SK-N-SH (cell line): Measurements from ENCODE around the gene LMAN2. TPM values are rescaled to one million over a fixed set of nuclear protein-coding genes. Genes with fewer than 3 reads are reported as not detected.

ENCODE experiments used
- CTCF ChIA-PET: fragments of 300-600, 350-600 bp; formaldehyde crosslinking; extraction: SDS; loops from one replicate; lab custom pipeline; 2021; lab: Yijun Ruan, JAX
- POLR2A ChIA-PET: fragments of 350-600 bp; sonication (Branson Sonifier 250); formaldehyde crosslinking; extraction: SDS; loops from one replicate; lab custom pipeline; 2020; ENCODE audit warnings: antibody characterized with exemption, inconsistent platforms; lab: Yijun Ruan, JAX
- DNase-seq: peaks from one replicate; pipeline ENCODE4 v3.0.0; 2012
- H2AFZ ChIP-seq: fragments of 200-600 bp; sonication (generic); 2 replicates; pipeline ENCODE4 v1.8.1; 2016; ENCODE audit warnings: antibody characterized with exemption, mild to moderate bottlenecking, low read depth
- H3F3A ChIP-seq: fragments of 200-600 bp; sonication (generic); replicated peaks from 2 replicates; pipeline ENCODE3; 2016; ENCODE audit warnings: antibody characterized with exemption, mild to moderate bottlenecking; ENCODE audit not compliant: insufficient read depth
- H3K27ac ChIP-seq, 2 experiments: fragments of 200-500 bp in 1 of 2; fragments of 200-600 bp in 1 of 2; sonication (Bioruptor generic) in 1 of 2; sonication (generic), shearing (Covaris generic) in 1 of 2; 2 replicates each; pipeline versions ENCODE4 v1.5.1 to v1.6.1; 2014 to 2016; ENCODE audit warnings: low read depth in 2 of 2, inconsistent platforms in 1 of 2, low read length in 1 of 2, mild to moderate bottlenecking in 1 of 2, mixed read lengths in 1 of 2
- H3K27me3 ChIP-seq: fragments of 200-600 bp; sonication (generic), shearing (Covaris generic); 2 replicates; pipeline ENCODE4 v1.6.1; 2016; ENCODE audit warnings: mixed run types; ENCODE audit not compliant: insufficient read depth
- H3K36me3 ChIP-seq, 2 experiments: fragments of 200-500 bp in 1 of 2; fragments of 200-600 bp in 1 of 2; sonication (Bioruptor generic) in 1 of 2; sonication (generic) in 1 of 2; replicated peaks in 1 of 2; 2 replicates each; pipeline versions ENCODE3 to v1.5.1; 2014 to 2016; ENCODE audit warnings: low read length in 1 of 2, mild to moderate bottlenecking in 1 of 2; ENCODE audit not compliant: insufficient read depth in 2 of 2, control insufficient read depth in 1 of 2
- H3K4me1 ChIP-seq, 2 experiments: fragments of 200-500 bp in 1 of 2; fragments of 200-600 bp in 1 of 2; sonication (Bioruptor generic) in 1 of 2; sonication (generic), shearing (Covaris generic) in 1 of 2; 2 replicates each; pipeline versions ENCODE4 v1.5.1 to v1.6.1; 2014 to 2016; ENCODE audit warnings: low read depth in 1 of 2, low read length in 1 of 2, mixed run types in 1 of 2; ENCODE audit not compliant: insufficient read depth in 2 of 2, control insufficient read depth in 1 of 2
- H3K4me2 ChIP-seq: fragments of 200-600 bp; sonication (generic), shearing (Covaris generic); 2 replicates; pipeline ENCODE4 v1.6.1; 2017; ENCODE audit warnings: mixed run types
- H3K4me3 ChIP-seq, 2 experiments: fragments of 200-500 bp in 1 of 2; fragments of 200-600 bp in 1 of 2; sonication (Bioruptor generic) in 1 of 2; sonication (generic), shearing (Covaris generic) in 1 of 2; 2 replicates each; pipeline versions ENCODE4 v1.5.1 to v1.8.1; 2014 to 2016; ENCODE audit warnings: low read depth in 2 of 2, inconsistent platforms in 1 of 2, low read length in 1 of 2, mild to moderate bottlenecking in 1 of 2, mixed read lengths in 1 of 2, moderate library complexity in 1 of 2
- H3K79me2 ChIP-seq: fragments of 200-600 bp; sonication (generic); 2 replicates; pipeline ENCODE4 v1.8.1; 2017; ENCODE audit warnings: mild to moderate bottlenecking; ENCODE audit not compliant: insufficient read depth
- H3K9ac ChIP-seq: fragments of 200-600 bp; sonication (generic); 2 replicates; pipeline ENCODE4 v1.6.1; 2017; ENCODE audit warnings: mixed run types
- H3K9me2 ChIP-seq: fragments of 200-600 bp; sonication (generic); 2 replicates; pipeline ENCODE4 v1.6.1; 2017; ENCODE audit warnings: mixed run types
- H3K9me3 ChIP-seq: fragments of 200-600 bp; sonication (generic); 2 replicates; pipeline ENCODE4 v1.6.1; 2017; ENCODE audit warnings: mixed run types, mild to moderate bottlenecking, moderate library complexity
- H4K20me1 ChIP-seq: fragments of 200-600 bp; sonication (generic); 2 replicates; pipeline ENCODE4 v1.6.1; 2017; ENCODE audit warnings: mild to moderate bottlenecking, mixed run types; ENCODE audit not compliant: insufficient read depth
- EZH2phosphoT487 ChIP-seq: fragments of 200-600 bp; sonication (generic); IDR thresholded peaks from 2 replicates; pipeline ENCODE4 v1.6.1; 2017; ENCODE audit warnings: low read depth, mixed run types, mild to moderate bottlenecking, antibody characterized with exemption, moderate library complexity, borderline replicate concordance
- FOXJ3 ChIP-seq: sonication (generic); formaldehyde crosslinking; IDR thresholded peaks from 2 replicates; pipeline ENCODE4 v1.5.1; 2020; ENCODE audit warnings: mild to moderate bottlenecking, missing genetic modification reagents
- GATA2 ChIP-seq: sonication (generic); formaldehyde crosslinking; IDR thresholded peaks from 2 replicates; pipeline ENCODE4 v1.5.0; 2020; ENCODE audit warnings: mild to moderate bottlenecking, missing genetic modification reagents
- MEF2A ChIP-seq: IDR thresholded peaks from 2 replicates; pipeline ENCODE4 v1.4.0; 2012; ENCODE audit warnings: low read depth, borderline replicate concordance
- MXI1 ChIP-seq: IDR thresholded peaks from 2 replicates; pipeline ENCODE4 v1.6.1; 2012; ENCODE audit warnings: mild to moderate bottlenecking, low read depth, low read length, improper control_type of control experiment
- NFIC ChIP-seq: IDR thresholded peaks from 2 replicates; pipeline ENCODE4 v1.4.0; 2012; ENCODE audit warnings: borderline replicate concordance
- RAD21 ChIP-seq: IDR thresholded peaks from 2 replicates; pipeline ENCODE4 v1.6.1; 2012; ENCODE audit warnings: mild to moderate bottlenecking, low read length
- RCOR1 ChIP-seq: fragments of 150-350 bp; IDR thresholded peaks from 2 replicates; pipeline ENCODE4 v1.6.1; 2017; ENCODE audit warnings: antibody characterized with exemption, low read length
- RFX5 ChIP-seq: IDR thresholded peaks from 2 replicates; pipeline ENCODE4 v1.6.1; 2012; ENCODE audit warnings: mild to moderate bottlenecking, improper control_type of control experiment, low read length
- RXRA ChIP-seq: IDR thresholded peaks from 2 replicates; pipeline ENCODE4 v1.4.0; 2012; ENCODE audit warnings: low read depth, mild to moderate bottlenecking, borderline replicate concordance
- TAF1 ChIP-seq: IDR thresholded peaks from 2 replicates; pipeline ENCODE4 v1.6.1; 2012; ENCODE audit warnings: low read depth, mild to moderate bottlenecking, low read length, moderate library complexity, borderline replicate concordance
- TCF12 ChIP-seq: IDR thresholded peaks from 2 replicates; pipeline ENCODE4 v1.4.0; 2012
- WGBS: methylation state at CpG from one replicate; pipeline ENCODE4 v1.1.6; 2017; ENCODE audit warnings: low lambda C conversion rate; 5-methylcytosine and 5-hydroxymethylcytosine counted together
- polyA plus RNA-seq, 3 experiments: library from polyadenylated mRNA; depleted of rRNA; stranded (reverse); fragments of >200 nt; gene quantifications; 2 replicates each; pipeline ENCODE4 v1.2.3, GENCODE V29; 2012
- TF ChIP-seq, protein P1 (sequence below): IDR thresholded peaks from 2 replicates; pipeline ENCODE4 v1.4.0; 2012; ENCODE audit warnings: low read depth, borderline replicate concordance
- TF ChIP-seq, protein P2 (sequence below): IDR thresholded peaks from 2 replicates; pipeline ENCODE4; 2012
- TF ChIP-seq, protein P3 (sequence below): IDR thresholded peaks from 2 replicates; pipeline ENCODE4 v1.6.1; 2012; ENCODE audit warnings: mild to moderate bottlenecking, low read depth, low read length, moderate library complexity
- TF ChIP-seq, protein P4 (sequence below): IDR thresholded peaks from 2 replicates; pipeline ENCODE4 v1.4.0; 2012; ENCODE audit warnings: low read depth
- TF ChIP-seq, protein P5 (sequence below): fragments of 150-350 bp; IDR thresholded peaks from 2 replicates; pipeline ENCODE4 v1.6.1; 2017; ENCODE audit warnings: antibody characterized with exemption, low read length, low read depth, borderline replicate concordance
- TF ChIP-seq, protein P6 (sequence below): fragments of 150-350 bp; IDR thresholded peaks from 2 replicates; pipeline ENCODE4 v1.6.1; 2016; ENCODE audit warnings: mild to moderate bottlenecking, low read depth, low read length

LMAN2 gene
- polyA plus RNA-seq, 1 of the 3 experiments (the other 2 are of a cell fraction) = 500 TPM

DNA sequence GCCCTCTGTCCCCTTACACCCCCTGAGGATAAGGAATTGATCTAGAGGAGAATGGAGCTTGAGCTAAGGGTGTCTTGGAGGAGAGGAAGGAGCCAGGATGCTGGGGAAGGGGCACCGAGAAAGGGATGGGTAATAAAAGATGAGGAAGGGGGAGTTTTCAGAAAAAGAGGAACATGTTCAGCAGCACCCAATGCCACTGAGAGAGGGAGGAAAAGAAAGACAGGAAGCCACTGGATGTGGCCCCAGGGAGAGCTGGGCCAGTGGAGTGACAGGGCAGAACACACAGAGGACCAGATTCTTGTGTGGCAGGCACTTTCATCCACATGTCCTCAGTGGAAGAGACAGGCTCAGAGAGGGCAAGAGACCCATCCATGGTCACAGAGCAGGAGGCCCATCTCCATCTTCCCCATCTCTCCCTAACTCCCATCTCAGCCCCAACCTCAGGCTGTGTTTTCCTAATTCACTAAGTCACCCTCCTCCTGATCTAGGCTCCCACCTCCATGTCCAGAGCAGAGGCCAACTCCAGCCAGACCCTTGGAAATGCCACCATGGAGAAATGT is 41.8 kb upstream of the LMAN2 start:
- TF ChIP-seq, protein P1, sequence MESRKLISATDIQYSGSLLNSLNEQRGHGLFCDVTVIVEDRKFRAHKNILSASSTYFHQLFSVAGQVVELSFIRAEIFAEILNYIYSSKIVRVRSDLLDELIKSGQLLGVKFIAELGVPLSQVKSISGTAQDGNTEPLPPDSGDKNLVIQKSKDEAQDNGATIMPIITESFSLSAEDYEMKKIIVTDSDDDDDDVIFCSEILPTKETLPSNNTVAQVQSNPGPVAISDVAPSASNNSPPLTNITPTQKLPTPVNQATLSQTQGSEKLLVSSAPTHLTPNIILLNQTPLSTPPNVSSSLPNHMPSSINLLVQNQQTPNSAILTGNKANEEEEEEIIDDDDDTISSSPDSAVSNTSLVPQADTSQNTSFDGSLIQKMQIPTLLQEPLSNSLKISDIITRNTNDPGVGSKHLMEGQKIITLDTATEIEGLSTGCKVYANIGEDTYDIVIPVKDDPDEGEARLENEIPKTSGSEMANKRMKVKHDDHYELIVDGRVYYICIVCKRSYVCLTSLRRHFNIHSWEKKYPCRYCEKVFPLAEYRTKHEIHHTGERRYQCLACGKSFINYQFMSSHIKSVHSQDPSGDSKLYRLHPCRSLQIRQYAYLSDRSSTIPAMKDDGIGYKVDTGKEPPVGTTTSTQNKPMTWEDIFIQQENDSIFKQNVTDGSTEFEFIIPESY = no peak
- TF ChIP-seq RXRA (no peak), MXI1 (no peak), RFX5 (no peak), EZH2phosphoT487 (no peak), NFIC (no peak), FOXJ3 (CRISPR knock-in tag) (no peak), MEF2A (no peak), TCF12 (no peak), GATA2 (CRISPR knock-in tag) (no peak), RCOR1 (no peak), TAF1 (no peak), RAD21 (no peak)
- TF ChIP-seq, protein P2, sequence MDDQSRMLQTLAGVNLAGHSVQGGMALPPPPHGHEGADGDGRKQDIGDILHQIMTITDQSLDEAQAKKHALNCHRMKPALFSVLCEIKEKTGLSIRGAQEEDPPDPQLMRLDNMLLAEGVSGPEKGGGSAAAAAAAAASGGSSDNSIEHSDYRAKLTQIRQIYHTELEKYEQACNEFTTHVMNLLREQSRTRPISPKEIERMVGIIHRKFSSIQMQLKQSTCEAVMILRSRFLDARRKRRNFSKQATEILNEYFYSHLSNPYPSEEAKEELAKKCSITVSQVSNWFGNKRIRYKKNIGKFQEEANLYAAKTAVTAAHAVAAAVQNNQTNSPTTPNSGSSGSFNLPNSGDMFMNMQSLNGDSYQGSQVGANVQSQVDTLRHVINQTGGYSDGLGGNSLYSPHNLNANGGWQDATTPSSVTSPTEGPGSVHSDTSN = no peak
- TF ChIP-seq, protein P3, sequence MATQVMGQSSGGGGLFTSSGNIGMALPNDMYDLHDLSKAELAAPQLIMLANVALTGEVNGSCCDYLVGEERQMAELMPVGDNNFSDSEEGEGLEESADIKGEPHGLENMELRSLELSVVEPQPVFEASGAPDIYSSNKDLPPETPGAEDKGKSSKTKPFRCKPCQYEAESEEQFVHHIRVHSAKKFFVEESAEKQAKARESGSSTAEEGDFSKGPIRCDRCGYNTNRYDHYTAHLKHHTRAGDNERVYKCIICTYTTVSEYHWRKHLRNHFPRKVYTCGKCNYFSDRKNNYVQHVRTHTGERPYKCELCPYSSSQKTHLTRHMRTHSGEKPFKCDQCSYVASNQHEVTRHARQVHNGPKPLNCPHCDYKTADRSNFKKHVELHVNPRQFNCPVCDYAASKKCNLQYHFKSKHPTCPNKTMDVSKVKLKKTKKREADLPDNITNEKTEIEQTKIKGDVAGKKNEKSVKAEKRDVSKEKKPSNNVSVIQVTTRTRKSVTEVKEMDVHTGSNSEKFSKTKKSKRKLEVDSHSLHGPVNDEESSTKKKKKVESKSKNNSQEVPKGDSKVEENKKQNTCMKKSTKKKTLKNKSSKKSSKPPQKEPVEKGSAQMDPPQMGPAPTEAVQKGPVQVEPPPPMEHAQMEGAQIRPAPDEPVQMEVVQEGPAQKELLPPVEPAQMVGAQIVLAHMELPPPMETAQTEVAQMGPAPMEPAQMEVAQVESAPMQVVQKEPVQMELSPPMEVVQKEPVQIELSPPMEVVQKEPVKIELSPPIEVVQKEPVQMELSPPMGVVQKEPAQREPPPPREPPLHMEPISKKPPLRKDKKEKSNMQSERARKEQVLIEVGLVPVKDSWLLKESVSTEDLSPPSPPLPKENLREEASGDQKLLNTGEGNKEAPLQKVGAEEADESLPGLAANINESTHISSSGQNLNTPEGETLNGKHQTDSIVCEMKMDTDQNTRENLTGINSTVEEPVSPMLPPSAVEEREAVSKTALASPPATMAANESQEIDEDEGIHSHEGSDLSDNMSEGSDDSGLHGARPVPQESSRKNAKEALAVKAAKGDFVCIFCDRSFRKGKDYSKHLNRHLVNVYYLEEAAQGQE = no peak
- TF ChIP-seq, protein P4, sequence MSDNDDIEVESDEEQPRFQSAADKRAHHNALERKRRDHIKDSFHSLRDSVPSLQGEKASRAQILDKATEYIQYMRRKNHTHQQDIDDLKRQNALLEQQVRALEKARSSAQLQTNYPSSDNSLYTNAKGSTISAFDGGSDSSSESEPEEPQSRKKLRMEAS = no peak
- TF ChIP-seq, protein P5, sequence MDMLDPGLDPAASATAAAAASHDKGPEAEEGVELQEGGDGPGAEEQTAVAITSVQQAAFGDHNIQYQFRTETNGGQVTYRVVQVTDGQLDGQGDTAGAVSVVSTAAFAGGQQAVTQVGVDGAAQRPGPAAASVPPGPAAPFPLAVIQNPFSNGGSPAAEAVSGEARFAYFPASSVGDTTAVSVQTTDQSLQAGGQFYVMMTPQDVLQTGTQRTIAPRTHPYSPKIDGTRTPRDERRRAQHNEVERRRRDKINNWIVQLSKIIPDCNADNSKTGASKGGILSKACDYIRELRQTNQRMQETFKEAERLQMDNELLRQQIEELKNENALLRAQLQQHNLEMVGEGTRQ = no peak
- TF ChIP-seq, protein P6, sequence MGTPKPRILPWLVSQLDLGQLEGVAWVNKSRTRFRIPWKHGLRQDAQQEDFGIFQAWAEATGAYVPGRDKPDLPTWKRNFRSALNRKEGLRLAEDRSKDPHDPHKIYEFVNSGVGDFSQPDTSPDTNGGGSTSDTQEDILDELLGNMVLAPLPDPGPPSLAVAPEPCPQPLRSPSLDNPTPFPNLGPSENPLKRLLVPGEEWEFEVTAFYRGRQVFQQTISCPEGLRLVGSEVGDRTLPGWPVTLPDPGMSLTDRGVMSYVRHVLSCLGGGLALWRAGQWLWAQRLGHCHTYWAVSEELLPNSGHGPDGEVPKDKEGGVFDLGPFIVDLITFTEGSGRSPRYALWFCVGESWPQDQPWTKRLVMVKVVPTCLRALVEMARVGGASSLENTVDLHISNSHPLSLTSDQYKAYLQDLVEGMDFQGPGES = no peak
- peaks cover 0 to 3% of the 10 kb centered on the region in 2 experiments; a peak in 1 of 4 replicates for H3K4me1 ChIP-seq
- no peaks in the 10 kb centered on the region for H4K20me1 ChIP-seq
- no peaks in the 10 kb centered on the region for H3K9me2 ChIP-seq
- H3K9ac ChIP-seq = no peak overlapping the region
- H3K79me2 ChIP-seq = no peaks in the 10 kb centered on the region
- 63% methylated on average over 1 of the region's 1 CpG for WGBS
- H3K4me3 ChIP-seq = no peak overlapping the region
- no peaks in the 10 kb centered on the region for H3K36me3 ChIP-seq
- H3K27me3 ChIP-seq = no peaks in the 10 kb centered on the region
- POLR2A ChIA-PET = no interaction called here
- CTCF ChIA-PET = interaction anchor here (0.6 to 14.2 kb wide), 8 partner anchors 11 to 336 kb away, joined by 3 to 318 read pairs (median 4); partner anchors contain the start of genes F12 and PRR7
- no peak for DNase-seq
- no peak overlapping the region for H2AFZ ChIP-seq
- no peak overlapping the region for H3K4me2 ChIP-seq
- peaks cover 5% of the 10 kb centered on the region for H3F3A ChIP-seq
- no peak overlapping the region for H3K27ac ChIP-seq
- H3K9me3 ChIP-seq = no peaks in the 10 kb centered on the region
